Stimulated activated CD4-positive, alpha-beta T cell treated with anti-CD3 and anti-CD28 coated beads, TNF-alpha, amount 100 ng/mL, for 24 hours (primary cell): Measurements from ENCODE around the gene USP51.
A peak's percentile ranks its signal among the peaks of the same experiment; 100 is the strongest.
"Not testable (repeated sequence)": the region's sequence is repeated elsewhere in the genome, so short reads cannot be mapped to it uniquely, and the experiment has no call there.

Experiments used
- DNase-seq, 3 experiments: peaks; one replicate each; pipeline ENCODE4 v3.0.0-alpha.2; 2020; ENCODE audit warnings: low read depth in 3 of 3

The USP51 gene

DNA sequence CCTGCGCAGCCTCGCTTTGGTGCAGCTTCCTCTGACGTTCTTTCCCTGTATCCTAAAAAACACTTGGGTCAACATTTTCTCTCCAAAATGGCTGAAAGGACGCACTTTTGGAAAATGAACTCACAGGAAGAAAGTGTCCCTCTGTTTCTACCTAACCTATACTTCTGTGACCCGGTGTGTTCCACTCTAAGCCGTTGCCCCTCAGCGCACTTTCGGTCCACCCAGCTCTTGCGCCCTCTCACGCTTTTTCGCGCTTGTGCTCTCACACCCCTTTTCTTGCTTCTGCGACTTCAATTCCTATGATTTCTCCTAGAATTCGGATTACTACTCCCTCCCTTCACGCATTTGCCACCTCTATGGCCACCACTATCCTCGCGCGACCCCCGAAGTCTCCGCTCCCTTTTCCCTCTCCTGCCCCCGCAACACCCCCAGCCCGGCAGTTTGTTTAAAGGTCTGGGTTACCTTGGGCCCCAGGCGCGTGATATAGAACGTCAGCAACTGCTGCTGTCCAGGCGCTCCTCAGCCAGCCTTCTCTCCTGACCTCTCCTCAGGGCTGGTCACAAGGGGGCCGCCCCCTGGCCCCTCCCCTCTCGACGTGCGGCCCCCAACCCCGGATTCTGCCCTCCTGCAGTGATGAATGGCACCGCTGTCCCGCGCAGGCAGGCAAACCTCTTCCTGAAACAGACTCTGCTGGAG, at the start of gene USP51:
TSS of gene USP51 (minus strand) at position 535 of the 696 bp plus-strand sequence. CDS start 909 bp downstream, outside the sequence.
- peak in 1 of 3 experiments; percentile 0 for DNase-seq

- no peak for DNase-seq
Measured at GRCh38 chrX:55524487-55524886, 34.8 kb upstream of the USP51 start.

- no peak for DNase-seq
Measured at GRCh38 chrX:55523356-55523755, 33.7 kb upstream of the USP51 start.

GRCh38 chrX:55522596-55523276, 33.1 kb upstream of the USP51 start:
- no peak for DNase-seq

DNA sequence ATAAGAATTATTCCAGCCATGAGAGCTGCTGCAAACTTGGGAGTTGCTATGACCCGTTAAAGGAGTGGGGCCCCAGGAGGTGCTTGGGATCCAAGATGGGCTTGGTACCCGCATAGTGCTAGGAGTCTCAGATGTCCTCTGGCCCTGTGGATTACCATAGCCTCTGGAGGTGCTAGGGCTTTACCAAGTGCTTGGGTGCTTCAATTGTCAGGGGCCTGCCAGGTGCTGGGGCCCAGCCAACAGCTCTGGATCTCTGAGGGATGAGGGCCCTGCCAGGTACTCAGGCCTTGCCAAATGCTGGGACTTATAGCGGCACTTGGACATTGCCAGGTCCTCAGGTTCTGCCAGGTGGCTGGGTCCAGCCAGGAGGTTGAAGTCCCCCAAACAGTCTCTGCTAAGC, 32.0 kb upstream of the USP51 start:
- DNase-seq: no peak

GRCh38 chrX:55516794-55517481, 27.3 kb upstream of the USP51 start:
- DNase-seq: not testable (repeated sequence)

DNA sequence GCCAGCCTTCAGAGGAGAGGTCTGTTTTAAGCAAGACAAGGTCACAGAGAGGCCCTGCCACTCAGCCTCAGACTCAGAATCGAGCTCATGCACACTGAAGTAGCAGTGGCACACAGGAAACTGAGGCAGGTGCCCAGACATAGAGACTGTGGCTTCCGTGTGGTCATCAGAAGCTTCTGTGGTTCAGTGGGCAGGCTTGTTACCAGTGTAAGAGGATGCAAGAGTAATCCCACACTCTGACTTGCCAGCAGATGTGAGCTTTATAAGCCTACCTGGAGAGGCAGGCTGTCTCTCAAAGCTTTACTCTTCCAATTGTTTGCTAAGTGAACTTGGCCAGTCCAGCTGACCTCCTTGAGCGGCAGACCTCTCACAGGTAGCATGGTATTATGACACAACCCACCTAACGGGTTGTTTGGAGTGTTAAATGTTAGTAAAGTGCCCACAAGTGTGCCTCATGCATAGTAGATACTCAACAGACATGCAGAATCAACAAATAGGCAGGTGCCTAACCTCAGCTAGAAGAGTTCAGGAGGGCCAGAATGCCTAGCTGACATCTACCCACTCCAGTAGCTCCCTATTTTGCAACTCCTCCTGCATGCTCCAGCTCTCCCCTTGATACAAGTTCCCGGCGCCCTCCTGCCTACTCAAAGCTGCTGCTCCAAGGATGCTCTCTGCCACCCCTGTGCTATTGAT, 23.5 kb upstream of the USP51 start:
- DNase-seq: not testable (repeated sequence)

DNA sequence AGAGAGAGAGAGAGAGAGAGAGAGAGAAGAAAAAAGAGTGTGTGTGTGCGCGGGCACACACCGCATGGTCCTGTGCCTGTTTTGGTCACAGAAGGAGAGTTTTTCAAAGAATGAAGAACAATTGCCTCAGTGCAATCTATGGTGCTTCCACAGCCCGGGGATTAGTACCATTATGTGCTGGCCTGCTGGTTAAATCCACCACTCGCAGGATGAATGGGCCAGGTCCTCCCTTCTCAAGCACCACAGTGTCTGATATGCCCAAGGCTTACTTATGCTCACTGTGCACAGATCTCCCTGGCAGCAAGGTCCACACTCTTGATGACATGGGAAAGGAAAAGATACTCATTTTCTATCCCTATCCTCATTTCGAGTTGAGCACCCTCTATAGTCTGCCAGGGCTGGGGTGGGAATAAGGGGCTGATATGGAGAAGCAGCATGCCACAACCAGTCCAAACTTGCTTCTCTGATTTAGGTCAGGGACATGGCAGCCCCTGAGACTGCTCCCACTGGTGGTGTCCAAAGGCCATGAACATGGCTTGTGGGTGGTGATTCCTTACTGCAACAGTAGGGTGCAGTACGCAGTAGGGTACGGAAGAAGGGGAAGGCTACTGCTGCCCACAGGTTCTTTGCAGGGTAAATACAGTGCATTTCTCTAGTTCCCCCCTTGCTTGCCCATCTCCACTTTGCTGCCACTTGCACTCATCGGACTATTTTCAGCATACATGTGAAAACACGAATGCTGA, 18.9 kb upstream of the USP51 start:
- DNase-seq: not testable (repeated sequence)

GRCh38 chrX:55507699-55508098, 18.1 kb upstream of the USP51 start:
- DNase-seq: not testable (repeated sequence)

- not testable (repeated sequence) for DNase-seq
Measured at GRCh38 chrX:55507010-55507409, 17.4 kb upstream of the USP51 start.

- no peak for DNase-seq
Measured at GRCh38 chrX:55490974-55491373, 1.3 kb upstream of the USP51 start.

GRCh38 chrX:55490121-55490520, 473 bp upstream of the USP51 start:
- DNase-seq: no peak

- peak; percentile 9 to 54 (median 16) for DNase-seq
Measured at GRCh38 chrX:55488593-55489313, 895 bp downstream of the USP51 start.

GRCh38 chrX:55488006-55488592, 1.5 kb downstream of the USP51 start:
- DNase-seq: peak in 1 of 3 experiments; percentile 0

- no peak for DNase-seq
Measured at GRCh38 chrX:55487143-55487542, 2.5 kb downstream of the USP51 start.

- DNase-seq: no peak
Measured at GRCh38 chrX:55486736-55487135, 2.9 kb downstream of the USP51 start.

GRCh38 chrX:55484948-55485347, 4.7 kb downstream of the USP51 start:
- DNase-seq: no peak

DNA sequence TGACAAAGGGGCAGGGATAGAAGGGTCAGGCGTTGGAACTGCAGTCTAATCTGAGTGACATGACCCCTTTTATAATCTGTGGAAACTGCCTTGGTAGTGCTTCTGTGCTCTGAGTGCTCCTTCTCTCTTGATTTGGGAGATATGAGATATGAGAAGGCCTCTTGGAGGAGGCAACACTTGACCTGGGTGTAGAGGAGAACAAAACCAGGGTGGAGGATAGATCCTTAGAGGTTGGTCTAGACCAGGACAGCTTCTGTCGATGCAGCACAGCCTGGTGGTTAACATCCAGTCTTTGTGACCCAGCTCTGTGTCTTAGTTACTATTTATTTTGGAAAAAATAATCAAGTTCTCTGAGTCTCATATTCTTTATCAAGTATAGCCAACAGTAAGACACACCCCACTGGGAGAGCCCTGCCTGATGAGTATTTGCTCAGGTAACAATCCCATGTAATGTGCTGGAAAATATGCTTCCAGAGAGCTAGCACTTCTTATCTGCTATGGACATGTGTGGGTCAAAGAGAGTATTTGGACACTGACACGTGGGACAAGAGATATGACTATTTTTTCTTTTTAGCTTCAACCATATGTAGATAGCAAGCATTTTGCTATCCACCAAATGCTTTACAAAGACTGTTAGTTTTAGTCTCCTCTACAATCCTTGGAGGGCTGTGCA, 9.1 kb downstream of the USP51 start:
- no peak for DNase-seq

- DNase-seq: not testable (repeated sequence)
Measured at GRCh38 chrX:55479956-55480355, 9.7 kb downstream of the USP51 start.

GRCh38 chrX:55465791-55466190, 23.9 kb downstream of the USP51 start:
- not testable (repeated sequence) for DNase-seq
